Suprapubic skin (tissue), 4 donors: ENCODE measurements around the gene TEC.

ENCODE experiments used
- POLR2A ChIP-seq, 2 donors: fragments of 450-650 bp; IDR thresholded peaks; one replicate each; pipeline ENCODE4 v1.6.1; 2017; ENCODE audit warnings: antibody characterized with exemption in 2 of 2, mild to moderate bottlenecking in 2 of 2, moderate library complexity in 2 of 2
- POLR2AphosphoS5 ChIP-seq, 3 donors: sonication (generic); formaldehyde crosslinking; IDR thresholded peaks; one replicate each; pipeline ENCODE4 v1.6.1; 2017; ENCODE audit warnings: antibody characterized with exemption in 3 of 3
- TF ChIP-seq, protein P1 (sequence below), 2 donors: fragments of 200-600 bp in 1 of 2; fragments of 450-650 bp in 1 of 2; sonication (generic) in 1 of 2; IDR thresholded peaks; one replicate each; pipeline ENCODE4 v1.5.1; 2016 to 2019; ENCODE audit warnings: antibody characterized with exemption in 2 of 2, mild to moderate bottlenecking in 1 of 2, moderate library complexity in 1 of 2

GRCh38 chr4:48114412-48114811, 155.2 kb downstream of the TEC start:
- TF ChIP-seq, protein P1, sequence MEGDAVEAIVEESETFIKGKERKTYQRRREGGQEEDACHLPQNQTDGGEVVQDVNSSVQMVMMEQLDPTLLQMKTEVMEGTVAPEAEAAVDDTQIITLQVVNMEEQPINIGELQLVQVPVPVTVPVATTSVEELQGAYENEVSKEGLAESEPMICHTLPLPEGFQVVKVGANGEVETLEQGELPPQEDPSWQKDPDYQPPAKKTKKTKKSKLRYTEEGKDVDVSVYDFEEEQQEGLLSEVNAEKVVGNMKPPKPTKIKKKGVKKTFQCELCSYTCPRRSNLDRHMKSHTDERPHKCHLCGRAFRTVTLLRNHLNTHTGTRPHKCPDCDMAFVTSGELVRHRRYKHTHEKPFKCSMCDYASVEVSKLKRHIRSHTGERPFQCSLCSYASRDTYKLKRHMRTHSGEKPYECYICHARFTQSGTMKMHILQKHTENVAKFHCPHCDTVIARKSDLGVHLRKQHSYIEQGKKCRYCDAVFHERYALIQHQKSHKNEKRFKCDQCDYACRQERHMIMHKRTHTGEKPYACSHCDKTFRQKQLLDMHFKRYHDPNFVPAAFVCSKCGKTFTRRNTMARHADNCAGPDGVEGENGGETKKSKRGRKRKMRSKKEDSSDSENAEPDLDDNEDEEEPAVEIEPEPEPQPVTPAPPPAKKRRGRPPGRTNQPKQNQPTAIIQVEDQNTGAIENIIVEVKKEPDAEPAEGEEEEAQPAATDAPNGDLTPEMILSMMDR (IDR thresholded peaks at IDR 0.05), result no peak
- TF ChIP-seq POLR2A (IDR thresholded peaks at IDR 0.05) (no peak), POLR2AphosphoS5 (IDR thresholded peaks at IDR 0.05) (no peak)
